ENCODE measurements around the gene IGFALS.

DNA sequence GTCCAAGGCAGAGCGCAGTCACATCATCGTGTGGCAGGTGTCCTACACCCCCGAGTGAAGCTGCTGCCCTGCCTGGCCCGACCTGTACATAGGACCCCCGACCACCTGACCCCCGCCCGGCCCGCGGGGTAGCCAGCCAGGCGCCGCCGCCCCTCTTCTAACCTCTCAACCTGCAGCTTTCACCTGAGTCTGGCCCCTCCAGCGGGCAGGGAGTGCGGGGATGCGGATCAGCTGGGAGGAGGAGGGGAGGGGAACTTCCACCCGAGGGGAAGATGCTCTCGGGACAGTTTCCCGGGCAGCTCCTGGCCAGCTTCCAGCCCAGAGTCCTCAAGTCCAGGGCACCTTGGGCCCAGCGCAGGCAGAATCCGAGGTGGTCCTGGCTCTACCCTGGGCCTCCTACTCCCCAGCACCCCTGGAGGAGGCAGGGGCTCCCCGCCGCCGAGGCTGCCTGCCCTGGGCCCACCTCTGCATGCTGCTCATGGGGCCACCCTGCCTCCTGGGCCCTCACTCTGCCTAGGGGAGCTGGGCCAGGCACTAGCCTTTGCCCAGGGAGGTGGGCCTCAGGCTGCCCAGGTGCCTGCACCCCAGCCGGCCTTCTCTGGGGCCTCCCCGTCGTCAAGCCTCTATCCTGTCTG is 24.6 kb downstream of the IGFALS start:
- TF ChIP-seq TAF1 (IDR thresholded peaks at IDR 0.05; ENCODE audit: borderline replicate concordance, low read depth, low read length): no peak
- TF ChIP-seq POLR2AphosphoS5 (IDR thresholded peaks at IDR 0.05; ENCODE audit: low read depth, low read length): 0 out of 2 replicates have a peak, but pooled peaks have one; percentile 23
- TF ChIP-seq POLR2A (IDR thresholded peaks at IDR 0.05; ENCODE audit: low read depth, low read length): no peak; the same call in 1 of the 2 replicates
